HG03175 (cell line): ENCODE results near the gene ENAH.

ENCODE experiments used
- ATAC-seq: cut with Tn5 transposase; IDR thresholded peaks from one replicate; pipeline ENCODE4 v1.9.1; 2021; ENCODE audit warnings: mild to moderate bottlenecking, moderate library complexity; ENCODE audit not compliant: unreplicated experiment

The ENAH gene

GRCh38 chr1:225506727-225507126 is 146.2 kb downstream of the ENAH start:
- ATAC-seq = no peak

- ATAC-seq = no peak
Observed at GRCh38 chr1:225504776-225505175, 148.1 kb downstream of the ENAH start.

- no peak for ATAC-seq
Observed at GRCh38 chr1:225500624-225501192, 152.2 kb downstream of the ENAH start.

- no peak for ATAC-seq
Observed at GRCh38 chr1:225498549-225499136, 154.3 kb downstream of the ENAH start.

- no peak for ATAC-seq
Observed at GRCh38 chr1:225494789-225495359, 158.0 kb downstream of the ENAH start.

GRCh38 chr1:225493591-225494246 is 159.2 kb downstream of the ENAH start:
- no peak for ATAC-seq

- no peak for ATAC-seq
Observed at GRCh38 chr1:225488676-225489075, 164.2 kb downstream of the ENAH start.

- no peak for ATAC-seq
Observed at GRCh38 chr1:225486856-225487255, 166.1 kb downstream of the ENAH start.

- no peak for ATAC-seq
Observed at GRCh38 chr1:225485991-225486530, 166.9 kb downstream of the ENAH start.

GRCh38 chr1:225485226-225485625 is 167.7 kb downstream of the ENAH start:
- no peak for ATAC-seq

- no peak for ATAC-seq
Observed at GRCh38 chr1:225484657-225485214, 168.2 kb downstream of the ENAH start.

GRCh38 chr1:225483818-225484656 is 168.9 kb downstream of the ENAH start:
- ATAC-seq = no peak

GRCh38 chr1:225482421-225482950 is 170.4 kb downstream of the ENAH start:
- ATAC-seq = no peak

- ATAC-seq = no peak
Observed at GRCh38 chr1:225481738-225482137, 171.2 kb downstream of the ENAH start.

GRCh38 chr1:225480825-225481434 is 172.0 kb downstream of the ENAH start:
- ATAC-seq = peak; percentile 90

GRCh38 chr1:225479996-225480720 is 172.8 kb downstream of the ENAH start:
- no peak for ATAC-seq

GRCh38 chr1:225479341-225479740 is 173.6 kb downstream of the ENAH start:
- no peak for ATAC-seq

GRCh38 chr1:225477296-225477911 is 175.5 kb downstream of the ENAH start:
- no peak for ATAC-seq

- no peak for ATAC-seq
Observed at GRCh38 chr1:225476538-225476988, 176.4 kb downstream of the ENAH start.
